Endothelial cell of umbilical vein (primary cell): ENCODE data around the gene TENT4A. TPM values are rescaled to one million over a fixed set of nuclear protein-coding genes. Genes with fewer than 3 reads are reported as not detected.

ENCODE experiments used
- BruUV-seq: library from RNA; stranded (reverse); fragments of 400-500 nt; replicated peaks from 2 replicates; lab custom pipeline; 2021; lab: Mats Ljungman, UMichigan
- CTCF ChIA-PET: fragments of 300-600, 350-600 bp; sonication (Branson Sonifier 250); formaldehyde crosslinking; loops from one replicate; lab custom pipeline; 2021; ENCODE audit warnings: antibody characterized with exemption, inconsistent platforms; lab: Charles Lee
- POLR2A ChIA-PET: fragments of 300-600, 350-600 bp; sonication (Branson Sonifier 250); formaldehyde crosslinking; loops from one replicate; lab custom pipeline; 2021; ENCODE audit warnings: antibody characterized with exemption, inconsistent platforms; lab: Charles Lee
- DNase-seq: peaks from one replicate; pipeline ENCODE4 v3.0.0-alpha.2; 2011; ENCODE audit warnings: low read depth, low spot score
- FAIRE-seq: peaks from 2 replicates; lab custom pipeline; 2011; peaks lifted over from hg19 to GRCh38; lab: Jason Lieb, UNC
- H2AFZ ChIP-seq: 2 replicates; pipeline ENCODE4 v1.6.0; 2012; ENCODE audit warnings: low read depth, low read length, control low read depth, inconsistent platforms
- H3K27ac ChIP-seq: 2 replicates; pipeline ENCODE4 v1.5.1; 2011; ENCODE audit warnings: low read depth, mild to moderate bottlenecking, control low read depth, low read length, moderate library complexity; ENCODE audit not compliant: insufficient read depth
- H3K27me3 ChIP-seq, 2 experiments: 2 replicates each; pipeline versions ENCODE4 v1.6.0 to v1.6.1; 2011; ENCODE audit warnings: low read length in 2 of 2, mixed read lengths in 1 of 2; ENCODE audit not compliant: control insufficient read depth in 2 of 2, insufficient read depth in 2 of 2
- H3K36me3 ChIP-seq, 2 experiments: 2 replicates in 1 of 2; 3 replicates in 1 of 2; pipeline ENCODE4 v1.5.1; 2011; ENCODE audit warnings: low read length in 2 of 2, mild to moderate bottlenecking in 1 of 2, moderate library complexity in 1 of 2; ENCODE audit not compliant: control insufficient read depth in 2 of 2, insufficient read depth in 2 of 2; ENCODE audit errors: extremely low read depth in 1 of 2
- H3K4me1 ChIP-seq: 3 replicates; pipeline ENCODE4 v1.5.1; 2011; ENCODE audit warnings: mild to moderate bottlenecking, low read length; ENCODE audit not compliant: control insufficient read depth, insufficient read depth; ENCODE audit errors: extremely low read depth
- H3K4me2 ChIP-seq: 2 replicates; pipeline ENCODE4 v1.6.1; 2011; ENCODE audit warnings: low read length, control low read depth, mixed read lengths; ENCODE audit not compliant: insufficient read depth
- H3K4me3 ChIP-seq, 3 experiments: fragments of 200-600 bp in 1 of 3; sonication (generic), shearing (Covaris generic) in 1 of 3; replicated peaks in 1 of 3; 2 replicates each; pipeline ENCODE4 v1.5.1; 2011 to 2016; ENCODE audit warnings: control low read depth in 3 of 3, low read length in 3 of 3, mild to moderate bottlenecking in 2 of 3, inconsistent platforms in 1 of 3, low read depth in 1 of 3, moderate library complexity in 1 of 3; ENCODE audit not compliant: insufficient read depth in 1 of 3
- H3K79me2 ChIP-seq: 2 replicates; pipeline ENCODE4 v1.6.0; 2012; ENCODE audit warnings: low read length, inconsistent platforms; ENCODE audit not compliant: control insufficient read depth, insufficient read depth
- H3K9ac ChIP-seq: replicated peaks from 2 replicates; pipeline ENCODE3; 2011; ENCODE audit warnings: low read length, control low read depth; ENCODE audit not compliant: insufficient read depth; ENCODE audit errors: extremely low read depth
- H3K9me1 ChIP-seq: replicated peaks from 3 replicates; pipeline ENCODE4 v1.6.0; 2011; ENCODE audit warnings: mild to moderate bottlenecking, low read length; ENCODE audit not compliant: control insufficient read depth, insufficient read depth; ENCODE audit errors: extremely low read depth
- H3K9me3 ChIP-seq: replicated peaks from 2 replicates; pipeline ENCODE4 v1.5.1; 2012; ENCODE audit warnings: low read length, inconsistent platforms; ENCODE audit not compliant: control insufficient read depth, insufficient read depth
- H4K20me1 ChIP-seq: replicated peaks from 2 replicates; pipeline ENCODE3; 2011; ENCODE audit warnings: mild to moderate bottlenecking, low read length; ENCODE audit not compliant: control insufficient read depth, insufficient read depth; ENCODE audit errors: extremely low read depth
- EZH2 ChIP-seq: IDR thresholded peaks from 2 replicates; pipeline ENCODE4 v1.6.1; 2012; ENCODE audit warnings: borderline replicate concordance, low read depth, mild to moderate bottlenecking, moderate library complexity, low read length, inconsistent platforms; ENCODE audit not compliant: severe bottlenecking
- FOS ChIP-seq: IDR thresholded peaks from 2 replicates; pipeline ENCODE4 v1.6.1; 2011; ENCODE audit warnings: mild to moderate bottlenecking, low read length, moderate library complexity, borderline replicate concordance; ENCODE audit not compliant: insufficient read depth
- GATA2 ChIP-seq: IDR thresholded peaks from 2 replicates; pipeline ENCODE4 v1.7.0; 2011; ENCODE audit warnings: low read depth, mild to moderate bottlenecking, moderate library complexity, mixed read lengths, low read length; ENCODE audit not compliant: insufficient read length, insufficient read depth
- JUN ChIP-seq: IDR thresholded peaks from 2 replicates; pipeline ENCODE4 v1.6.1; 2011; ENCODE audit warnings: borderline replicate concordance, low read depth; ENCODE audit not compliant: insufficient read length, insufficient read depth
- MYC ChIP-seq: IDR thresholded peaks from one replicate; pipeline ENCODE4 v1.6.1; 2011; ENCODE audit warnings: mild to moderate bottlenecking, low read depth, low read length
- POLR2A ChIP-seq: IDR thresholded peaks from 2 replicates; pipeline ENCODE4 v1.6.1; 2012; ENCODE audit warnings: low read depth, mild to moderate bottlenecking, control low read depth, low read length
- POLR2AphosphoS5 ChIP-seq: IDR thresholded peaks from 2 replicates; pipeline ENCODE4 v1.6.1; 2012; ENCODE audit warnings: low read depth, mild to moderate bottlenecking, control low read depth, low read length, moderate library complexity; ENCODE audit not compliant: insufficient read depth
- dilution Hi-C: fragments of 300-500 bp; cut with MboI; formaldehyde crosslinking; loops from one replicate; pipeline ENCODE4 v1.15.0; 2019; ENCODE audit warnings: low sequenced_read_pairs; ENCODE audit not compliant: extremely low pct_ligation_motif_present
- intact Hi-C: fragments of 100-400 bp; cut with micrococcal nuclease; formaldehyde crosslinking; loops from one replicate; pipeline ENCODE4 v1.10.0; 2022
- polyA plus RNA-seq, 4 experiments: library from polyadenylated mRNA; depleted of rRNA in 3 of 4; stranded (reverse) in 3 of 4; unstranded in 1 of 4; fragments of >200 nt; gene quantifications; 2 replicates each; pipeline versions ENCODE4 v1.2.1 to v1.2.3, GENCODE V29; 2011 to 2012; ENCODE audit warnings: missing spikeins in 1 of 4
- total RNA-seq: library from RNA; stranded (reverse); gene quantifications from 2 replicates; pipeline ENCODE4 v1.2.3, GENCODE V29; 2021
- TF ChIP-seq, protein P1 (sequence below), 2 donors: IDR thresholded peaks; 1 replicate in 1 of 2; 2 replicates in 1 of 2; pipeline ENCODE4 v1.5.1; 2011; ENCODE audit warnings: low read length in 2 of 2, mild to moderate bottlenecking in 2 of 2, moderate library complexity in 2 of 2, control low read depth in 1 of 2, inconsistent platforms in 1 of 2, low read depth in 1 of 2; ENCODE audit not compliant: insufficient read depth in 1 of 2; ENCODE audit errors: extremely low read depth in 1 of 2
- TF ChIP-seq, protein P2 (sequence below): IDR thresholded peaks from 2 replicates; pipeline ENCODE4 v1.6.1; 2011; ENCODE audit not compliant: insufficient read depth, insufficient read length

TENT4A gene
- total and polyA plus RNA-seq, 2 donors (not counting 3 experiments of a cell fraction or from before 2014, with no cell fraction given): 10.2 to 35.4 TPM

DNA sequence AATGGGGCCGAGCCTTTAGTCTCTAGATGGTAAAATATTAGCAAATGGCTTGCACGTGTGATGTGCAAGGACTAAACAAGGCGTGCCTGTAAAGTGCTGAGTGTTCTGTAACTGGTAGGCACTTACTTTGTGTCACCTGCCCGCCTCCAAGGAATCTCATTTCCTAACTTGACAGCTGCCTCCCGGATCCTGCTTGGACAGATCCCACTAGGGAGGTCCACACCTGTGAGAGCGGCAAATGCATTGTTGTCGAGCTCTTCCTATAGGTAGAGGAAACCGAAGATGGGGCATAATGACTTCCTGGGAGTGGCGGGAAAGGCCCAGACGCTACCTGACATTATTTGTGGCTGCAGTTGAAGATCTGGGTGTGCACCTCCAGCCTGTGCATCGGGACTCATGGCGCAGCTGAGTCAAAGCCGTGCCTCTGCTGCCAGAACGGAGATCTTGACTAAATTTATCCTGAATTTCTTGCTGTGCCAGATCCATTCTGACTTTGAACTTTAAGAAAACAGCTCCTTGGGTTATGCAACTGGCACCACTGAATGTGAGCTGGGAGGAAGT lies 79.8 kb downstream of the TENT4A start:
- H3K27ac ChIP-seq: no peak overlapping the region
- no peak for TF ChIP-seq POLR2AphosphoS5
- TF ChIP-seq EZH2: no peak
- no peak for TF ChIP-seq JUN
- TF ChIP-seq, protein P1, sequence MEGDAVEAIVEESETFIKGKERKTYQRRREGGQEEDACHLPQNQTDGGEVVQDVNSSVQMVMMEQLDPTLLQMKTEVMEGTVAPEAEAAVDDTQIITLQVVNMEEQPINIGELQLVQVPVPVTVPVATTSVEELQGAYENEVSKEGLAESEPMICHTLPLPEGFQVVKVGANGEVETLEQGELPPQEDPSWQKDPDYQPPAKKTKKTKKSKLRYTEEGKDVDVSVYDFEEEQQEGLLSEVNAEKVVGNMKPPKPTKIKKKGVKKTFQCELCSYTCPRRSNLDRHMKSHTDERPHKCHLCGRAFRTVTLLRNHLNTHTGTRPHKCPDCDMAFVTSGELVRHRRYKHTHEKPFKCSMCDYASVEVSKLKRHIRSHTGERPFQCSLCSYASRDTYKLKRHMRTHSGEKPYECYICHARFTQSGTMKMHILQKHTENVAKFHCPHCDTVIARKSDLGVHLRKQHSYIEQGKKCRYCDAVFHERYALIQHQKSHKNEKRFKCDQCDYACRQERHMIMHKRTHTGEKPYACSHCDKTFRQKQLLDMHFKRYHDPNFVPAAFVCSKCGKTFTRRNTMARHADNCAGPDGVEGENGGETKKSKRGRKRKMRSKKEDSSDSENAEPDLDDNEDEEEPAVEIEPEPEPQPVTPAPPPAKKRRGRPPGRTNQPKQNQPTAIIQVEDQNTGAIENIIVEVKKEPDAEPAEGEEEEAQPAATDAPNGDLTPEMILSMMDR (IDR thresholded peaks at IDR 0.05; ENCODE audit: extremely low read depth in 1 of 2, insufficient read depth in 1 of 2, low read depth in 1 of 2, low read length in 2 of 2): no peak
- no peak for TF ChIP-seq MYC
- no peak for TF ChIP-seq POLR2A
- TF ChIP-seq, protein P2, sequence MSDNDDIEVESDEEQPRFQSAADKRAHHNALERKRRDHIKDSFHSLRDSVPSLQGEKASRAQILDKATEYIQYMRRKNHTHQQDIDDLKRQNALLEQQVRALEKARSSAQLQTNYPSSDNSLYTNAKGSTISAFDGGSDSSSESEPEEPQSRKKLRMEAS: no peak
- TF ChIP-seq FOS: no peak
- no peak for TF ChIP-seq GATA2
- CTCF ChIA-PET: no interaction called here
- intact Hi-C loops: no loop called here
- H3K36me3 ChIP-seq: no peaks in the 10 kb centered on the region
- FAIRE-seq: no peak
- no peak for DNase-seq
- H4K20me1 ChIP-seq: no peaks in the 10 kb centered on the region
- H3K4me3 ChIP-seq: no peak overlapping the region
- H3K9me3 ChIP-seq: no peaks in the 10 kb centered on the region
- no peaks in the 10 kb centered on the region for H3K4me1 ChIP-seq
- no peak overlapping the region for H2AFZ ChIP-seq
- H3K4me2 ChIP-seq: no peak overlapping the region
- dilution Hi-C loops: no loop called here
- H3K9me1 ChIP-seq: no peaks in the 10 kb centered on the region
- no TSS peak for BruUV-seq
- no peaks in the 10 kb centered on the region for H3K79me2 ChIP-seq
- POLR2A ChIA-PET: no interaction called here
- no peak overlapping the region for H3K9ac ChIP-seq
- no peaks in the 10 kb centered on the region for H3K27me3 ChIP-seq
